Measurements from ENCODE around the gene GTF2F2.

GRCh38 chr13:45331123-45331619 lies 210.9 kb downstream of the GTF2F2 start:
- no peak for TF ChIP-seq CTCF (IDR thresholded peaks at IDR 0.05 in 8 of 11, conservative IDR thresholded peaks at IDR 0.05 in 3 of 11)
- TF ChIP-seq POLR2AphosphoS5 (IDR thresholded peaks at IDR 0.05) = no peak
- TF ChIP-seq POLR2A (IDR thresholded peaks at IDR 0.05) = no peak

Measured in spleen (tissue), 7 donors.